Femur (tissue), 1 donor: ENCODE data around the gene PAK5.

Source experiments
- DNase-seq: peaks from one replicate; pipeline ENCODE4 v3.0.0-alpha.2; 2017

PAK5 gene

GRCh38 chr20:9574181-9574580 lies 264.7 kb downstream of the PAK5 start:
- DNase-seq = no peak

GRCh38 chr20:9573335-9574151 lies 265.3 kb downstream of the PAK5 start:
- DNase-seq = no peak

GRCh38 chr20:9572670-9573069 lies 266.2 kb downstream of the PAK5 start:
- no peak for DNase-seq

- no peak for DNase-seq
Observed at GRCh38 chr20:9571783-9572182, 267.1 kb downstream of the PAK5 start.

- no peak for DNase-seq
Observed at GRCh38 chr20:9570612-9571011, 268.3 kb downstream of the PAK5 start.

- no peak for DNase-seq
Observed at GRCh38 chr20:9566977-9567376, 271.9 kb downstream of the PAK5 start.

- no peak for DNase-seq
Observed at GRCh38 chr20:9565910-9566550, 272.8 kb downstream of the PAK5 start.

- no peak for DNase-seq
Observed at GRCh38 chr20:9557411-9557810, 281.5 kb downstream of the PAK5 start.

- no peak for DNase-seq
Observed at GRCh38 chr20:9555781-9556180, 283.1 kb downstream of the PAK5 start.

GRCh38 chr20:9551808-9552550 lies 286.9 kb downstream of the PAK5 start:
- DNase-seq = no peak

- no peak for DNase-seq
Observed at GRCh38 chr20:9550871-9551270, 288.0 kb downstream of the PAK5 start.

- no peak for DNase-seq
Observed at GRCh38 chr20:9550283-9550682, 288.6 kb downstream of the PAK5 start.

GRCh38 chr20:9543214-9543613 lies 295.7 kb downstream of the PAK5 start:
- DNase-seq = no peak

- DNase-seq = no peak
Observed at GRCh38 chr20:9535449-9535848, 303.4 kb downstream of the PAK5 start.

- DNase-seq = no peak
Observed at GRCh38 chr20:9534025-9534424, 304.9 kb downstream of the PAK5 start.

GRCh38 chr20:9532069-9532838 lies 306.6 kb downstream of the PAK5 start:
- DNase-seq = no peak

- DNase-seq = no peak
Observed at GRCh38 chr20:9531581-9531980, 307.3 kb downstream of the PAK5 start.

GRCh38 chr20:9523636-9524035 lies 315.2 kb downstream of the PAK5 start:
- DNase-seq = no peak

- no peak for DNase-seq
Observed at GRCh38 chr20:9520086-9520485, 318.8 kb downstream of the PAK5 start.

GRCh38 chr20:9518576-9519175 lies 320.2 kb downstream of the PAK5 start:
- DNase-seq = no peak

- no peak for DNase-seq
Observed at GRCh38 chr20:9517297-9518162, 321.3 kb downstream of the PAK5 start.
